Spleen (tissue), 11 donors: ENCODE measurements around the gene PPP1CA. TPM values are rescaled to one million over a fixed set of nuclear protein-coding genes. Genes with fewer than 3 reads are reported as not detected.
A peak's percentile ranks its signal among the peaks of the same experiment; 100 is the strongest.

Experiments
- DNase-seq: peaks from one replicate; pipeline ENCODE4 v3.0.0-alpha.2; 2020
- H3K27ac ChIP-seq, 8 donors: fragments of 200-600 bp; sonication (generic) in 7 of 8; 1 replicate in 4 of 8; 2 replicates in 4 of 8; pipeline versions ENCODE4 v1.5.0 to v1.8.0; 2016 to 2021; ENCODE audit warnings: inconsistent platforms in 4 of 8, mild to moderate bottlenecking in 4 of 8, moderate library complexity in 1 of 8
- H3K27me3 ChIP-seq, 7 donors: fragments of 200-600 bp; sonication (generic) in 6 of 7; replicated peaks in 1 of 7; 1 replicate in 4 of 7; 2 replicates in 3 of 7; pipeline versions ENCODE4 v1.5.0 to v1.8.0; 2016 to 2021; ENCODE audit warnings: inconsistent platforms in 3 of 7, mild to moderate bottlenecking in 1 of 7
- H3K36me3 ChIP-seq, 6 donors: fragments of 200-600 bp; sonication (generic) in 5 of 6; 1 replicate in 4 of 6; 2 replicates in 2 of 6; pipeline versions ENCODE4 v1.5.0 to v1.8.0; 2016 to 2021; ENCODE audit warnings: inconsistent platforms in 2 of 6
- H3K4me1 ChIP-seq, 6 donors: fragments of 200-600 bp; sonication (generic) in 5 of 6; 1 replicate in 3 of 6; 2 replicates in 3 of 6; pipeline versions ENCODE4 v1.5.0 to v1.8.0; 2016 to 2021; ENCODE audit warnings: inconsistent platforms in 3 of 6
- H3K4me3 ChIP-seq, 8 donors: fragments of 200-600 bp; sonication (generic) in 7 of 8; 1 replicate in 4 of 8; 2 replicates in 4 of 8; pipeline versions ENCODE4 v1.5.0 to v1.8.0; 2016 to 2021; ENCODE audit warnings: inconsistent platforms in 4 of 8, mild to moderate bottlenecking in 4 of 8, moderate library complexity in 2 of 8
- H3K9me3 ChIP-seq, 8 donors: fragments of 200-600 bp; sonication (generic) in 7 of 8; 1 replicate in 4 of 8; 2 replicates in 4 of 8; pipeline versions ENCODE4 v1.5.0 to v1.8.0; 2016 to 2021; ENCODE audit warnings: inconsistent platforms in 4 of 8
- POLR2A ChIP-seq, 3 donors: fragments of 450-650 bp; IDR thresholded peaks; one replicate each; pipeline ENCODE4 v1.5.1; 2017; ENCODE audit warnings: antibody characterized with exemption in 3 of 3, mild to moderate bottlenecking in 1 of 3
- POLR2AphosphoS5 ChIP-seq, 3 donors: sonication (generic); formaldehyde crosslinking; IDR thresholded peaks; one replicate each; pipeline ENCODE4 v1.5.1; 2017; ENCODE audit warnings: antibody characterized with exemption in 3 of 3
- WGBS, 5 donors: extraction: QIAGEN DNeasy Blood & Tissue Kit in 3 of 5; methylation state at CpG; one replicate each; pipeline versions ENCODE4 v1.1.5 to v1.1.7; 2013 to 2018; 5-methylcytosine and 5-hydroxymethylcytosine counted together
- intact Hi-C: fragments of 100-400 bp; cut with DNase I; formaldehyde crosslinking; loops from one replicate; pipeline ENCODE4 v1.15.0; 2023; ENCODE audit warnings: low total_unique reads
- polyA plus RNA-seq, 3 donors: library from polyadenylated mRNA; stranded (reverse); fragments of 200-250 nt; gene quantifications; one replicate each; pipeline ENCODE4 v1.2.1, GENCODE V29; 2013
- total RNA-seq, 7 donors: library from RNA; depleted of rRNA in 3 of 7; stranded (reverse); fragments of >200 nt in 3 of 7; fragmentation: NEBNext Ultra II Directional in 4 of 7; extraction: Animal tissue kit (Norgen Biotek cat#: 25700) in 4 of 7; gene quantifications; one replicate each; pipeline versions ENCODE4 v1.1.0 to v1.2.1, GENCODE V29; 2016 to 2021
- TF ChIP-seq, protein P1 (sequence below), 11 experiments: fragments of 200-600 bp in 7 of 11; fragments of 450-650 bp in 4 of 11; sonication (generic) in 4 of 11; IDR thresholded peaks in 8 of 11; conservative IDR thresholded peaks in 3 of 11; 1 replicate in 7 of 11; 2 replicates in 4 of 11; pipeline versions ENCODE4 v1.4.0 to v1.8.0; 2016 to 2021; ENCODE audit warnings: antibody characterized with exemption in 11 of 11, inconsistent platforms in 4 of 11, mild to moderate bottlenecking in 1 of 11
- donor health status: healthy with polysubstance abuse.
- donor health status: DM: no; HTN: no; CAD: no; lungs with moderate emphysema.
- donor health status: DM: no; HTN: no; CAD: no.
- donor health status: Bipolar disorder and iron deficiency.
- donor health status: healthy.
- donor health status: DM: no; HTN: no; CAD: no.
- donor health status: DM: yes; HTN: yes; CAD: no.

PPP1CA gene
- total and polyA plus RNA-seq, 10 donors = 147 to 207 (median 158) TPM

DNA sequence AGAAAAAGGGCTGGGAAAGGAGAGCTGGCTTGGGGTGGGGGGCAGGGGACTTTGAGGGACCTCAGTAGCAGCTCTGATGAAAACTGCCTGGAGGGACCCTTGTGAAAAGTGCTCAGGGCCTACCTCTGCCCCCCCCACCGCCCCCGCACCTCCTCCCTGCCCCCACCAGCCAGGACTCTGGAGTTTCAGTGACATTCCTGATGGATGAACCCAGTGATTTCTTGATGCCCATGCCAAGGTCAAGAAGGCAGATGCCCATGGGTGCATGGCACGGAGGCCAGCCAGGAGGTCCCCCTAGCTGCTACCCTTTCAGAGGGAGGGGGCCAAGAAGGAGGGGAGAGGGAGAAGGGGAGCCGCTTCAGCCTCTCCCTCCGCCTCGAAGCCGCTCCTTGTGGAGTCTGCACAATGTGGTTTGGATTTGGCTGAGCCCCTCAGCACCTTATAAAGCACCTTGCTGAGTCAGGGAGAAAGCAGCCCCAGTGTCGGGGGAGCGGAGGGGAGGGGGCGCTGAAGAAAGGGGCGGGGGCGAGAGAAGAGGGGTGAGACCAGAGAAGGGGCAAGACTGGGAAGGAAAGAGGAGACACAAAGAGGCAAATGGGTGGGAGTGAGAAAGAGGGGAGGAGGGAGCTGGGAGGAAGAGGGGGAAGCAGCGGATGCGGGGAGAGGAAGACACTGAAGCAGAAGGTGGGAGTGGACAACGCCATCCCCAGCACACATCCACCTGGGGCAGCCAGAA is 26.2 kb downstream of the PPP1CA start:
- peaks cover 0 to 18% (median 0%) of the 10 kb centered on the region in 7 donors for H3K27me3 ChIP-seq
- no peak for DNase-seq
- no peaks in the 10 kb centered on the region for H3K36me3 ChIP-seq
- TF ChIP-seq, protein P1, sequence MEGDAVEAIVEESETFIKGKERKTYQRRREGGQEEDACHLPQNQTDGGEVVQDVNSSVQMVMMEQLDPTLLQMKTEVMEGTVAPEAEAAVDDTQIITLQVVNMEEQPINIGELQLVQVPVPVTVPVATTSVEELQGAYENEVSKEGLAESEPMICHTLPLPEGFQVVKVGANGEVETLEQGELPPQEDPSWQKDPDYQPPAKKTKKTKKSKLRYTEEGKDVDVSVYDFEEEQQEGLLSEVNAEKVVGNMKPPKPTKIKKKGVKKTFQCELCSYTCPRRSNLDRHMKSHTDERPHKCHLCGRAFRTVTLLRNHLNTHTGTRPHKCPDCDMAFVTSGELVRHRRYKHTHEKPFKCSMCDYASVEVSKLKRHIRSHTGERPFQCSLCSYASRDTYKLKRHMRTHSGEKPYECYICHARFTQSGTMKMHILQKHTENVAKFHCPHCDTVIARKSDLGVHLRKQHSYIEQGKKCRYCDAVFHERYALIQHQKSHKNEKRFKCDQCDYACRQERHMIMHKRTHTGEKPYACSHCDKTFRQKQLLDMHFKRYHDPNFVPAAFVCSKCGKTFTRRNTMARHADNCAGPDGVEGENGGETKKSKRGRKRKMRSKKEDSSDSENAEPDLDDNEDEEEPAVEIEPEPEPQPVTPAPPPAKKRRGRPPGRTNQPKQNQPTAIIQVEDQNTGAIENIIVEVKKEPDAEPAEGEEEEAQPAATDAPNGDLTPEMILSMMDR (IDR thresholded peaks at IDR 0.05 in 8 of 11, conservative IDR thresholded peaks at IDR 0.05 in 3 of 11) = no peak
- TF ChIP-seq POLR2A (IDR thresholded peaks at IDR 0.05) (no peak), POLR2AphosphoS5 (IDR thresholded peaks at IDR 0.05) (no peak)
- H3K4me1 ChIP-seq = peaks cover 24 to 68% (median 40%) of the 10 kb centered on the region in 6 donors
- peak overlapping the region in 1 of 8 donors; percentile 95 for H3K27ac ChIP-seq
- 53 to 64% (median 55%) methylated on average over 15 of the region's 15 CpGs for WGBS, 5 donors
- no peak overlapping the region for H3K4me3 ChIP-seq
- intact Hi-C loops = no loop called here
- no peaks in the 10 kb centered on the region for H3K9me3 ChIP-seq

DNA sequence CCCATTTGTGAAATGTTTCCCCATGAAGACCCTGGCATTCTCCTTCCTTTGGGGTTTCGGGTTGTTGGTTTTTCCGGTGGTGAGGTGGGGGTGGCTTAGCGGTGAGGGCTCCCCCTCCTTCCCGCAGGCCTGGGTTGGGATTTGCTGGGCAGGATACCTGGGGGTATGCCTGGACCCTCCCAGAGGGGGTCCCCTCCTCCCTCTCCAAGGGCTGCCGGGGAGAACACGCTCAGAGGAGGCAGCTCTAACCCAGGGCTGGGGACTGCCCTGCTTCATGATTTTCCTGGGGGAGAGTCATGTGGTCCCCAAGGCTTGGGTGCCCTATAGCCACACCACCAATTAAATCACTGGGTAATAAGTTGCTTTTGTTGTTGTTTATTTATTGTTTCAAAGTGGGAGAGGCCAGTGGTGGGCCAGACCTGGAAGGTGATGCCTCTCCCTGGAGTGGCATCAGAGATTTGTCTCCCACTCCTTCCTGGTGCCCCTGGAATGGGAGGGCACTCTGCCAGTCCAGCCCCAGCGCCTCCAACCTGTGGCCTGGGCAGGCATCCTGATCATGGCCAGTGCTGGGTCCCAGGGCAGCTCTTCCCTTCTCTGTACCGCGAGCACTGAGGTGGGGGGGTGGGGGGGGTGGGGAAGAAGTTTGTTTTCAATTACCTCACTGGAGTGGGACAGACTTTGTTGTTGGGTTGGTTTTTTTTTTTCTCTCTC is 26.9 kb downstream of the PPP1CA start:
- intact Hi-C loops = no loop called here
- WGBS, 5 donors = 22 to 47% (median 37%) methylated on average over 8 to 9 of the region's 9 CpGs
- H3K36me3 ChIP-seq = no peaks in the 10 kb centered on the region
- no peak for TF ChIP-seq POLR2A (IDR thresholded peaks at IDR 0.05)
- no peak for TF ChIP-seq POLR2AphosphoS5 (IDR thresholded peaks at IDR 0.05)
- TF ChIP-seq, protein P1 (IDR thresholded peaks at IDR 0.05 in 8 of 11, conservative IDR thresholded peaks at IDR 0.05 in 3 of 11) = no peak
- peak overlapping the region in 1 of 8 donors; percentile 78 for H3K4me3 ChIP-seq
- DNase-seq = peak; percentile 78
- peak overlapping the region in 6 of 8 donors; percentile 8 to 96 (median 93) for H3K27ac ChIP-seq
- H3K27me3 ChIP-seq = peaks cover 0 to 18% (median 0%) of the 10 kb centered on the region in 7 donors
- H3K4me1 ChIP-seq = peaks cover 24 to 68% (median 47%) of the 10 kb centered on the region in 6 donors
- no peaks in the 10 kb centered on the region for H3K9me3 ChIP-seq

DNA sequence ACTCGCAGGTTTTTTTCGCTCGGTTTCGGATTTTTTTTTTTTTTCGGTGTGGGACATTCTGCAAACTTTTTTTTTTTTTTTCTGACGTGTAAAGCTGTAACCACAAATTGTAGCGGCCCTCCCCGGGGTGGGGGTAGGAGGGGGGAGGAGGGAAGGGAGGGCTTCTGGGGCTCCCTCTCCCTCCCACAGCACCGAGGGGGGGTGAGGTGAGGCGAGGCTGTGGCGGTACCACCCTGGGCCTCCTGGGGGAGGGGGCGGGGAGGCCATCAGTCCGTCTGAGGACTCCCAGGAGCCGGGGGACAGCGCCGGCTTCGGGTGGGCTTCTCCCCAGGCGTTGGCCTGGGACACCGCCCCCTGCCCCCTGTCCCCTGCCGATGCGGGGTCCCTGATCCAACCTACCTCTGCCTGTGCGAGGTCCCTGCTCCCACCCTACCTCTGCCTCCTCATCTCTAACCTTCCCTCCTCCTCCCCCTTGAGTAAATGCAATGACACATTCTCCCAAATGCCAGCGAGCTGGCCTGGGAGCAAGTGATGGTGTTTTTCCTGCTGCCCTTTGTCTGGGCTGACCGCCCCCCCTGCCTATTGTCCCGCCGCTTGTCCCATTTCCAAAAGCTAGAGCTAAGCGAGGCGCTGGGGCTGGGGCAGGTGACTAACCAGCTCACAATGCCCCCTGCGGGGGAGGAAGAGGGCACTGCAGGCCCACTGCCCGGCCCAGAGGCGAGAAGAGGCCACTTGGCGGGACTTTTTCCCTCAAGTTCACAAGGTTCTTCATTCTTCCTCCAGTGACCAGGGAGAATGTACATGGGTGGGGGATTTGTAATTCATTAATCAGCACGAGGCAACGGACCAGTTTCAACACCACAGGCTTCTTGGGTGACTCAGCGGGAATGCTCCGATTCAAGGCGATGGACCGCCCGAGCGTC is 27.7 kb downstream of the PPP1CA start:
- DNase-seq = peak; percentile 94
- TF ChIP-seq, protein P1 (IDR thresholded peaks at IDR 0.05 in 8 of 11, conservative IDR thresholded peaks at IDR 0.05 in 3 of 11) = peak; percentile 49 to 78 (median 64)
- peak in 2 of 3 donors; percentile 51 to 68 for TF ChIP-seq POLR2AphosphoS5 (IDR thresholded peaks at IDR 0.05)
- TF ChIP-seq POLR2A (IDR thresholded peaks at IDR 0.05) = no peak
- H3K4me3 ChIP-seq = peak overlapping the region; percentile 55 to 78 (median 62)
- no peaks in the 10 kb centered on the region for H3K36me3 ChIP-seq
- H3K4me1 ChIP-seq = peaks cover 32 to 68% (median 52%) of the 10 kb centered on the region in 6 donors
- intact Hi-C loops = no loop called here
- H3K27me3 ChIP-seq = peaks cover 0 to 18% (median 0%) of the 10 kb centered on the region in 7 donors
- no peaks in the 10 kb centered on the region for H3K9me3 ChIP-seq
- 5 to 9% (median 5%) methylated on average over 37 to 40 of the region's 40 CpGs for WGBS, 5 donors
- H3K27ac ChIP-seq = peak overlapping the region; percentile 85 to 96 (median 93)
